AG04450 (cell line): ENCODE results near the gene SAPCD2. TPM values are rescaled to one million over a fixed set of nuclear protein-coding genes. Genes with fewer than 3 reads are reported as not detected.

ENCODE experiments used
- CTCF ChIA-PET: fragments of 300-600, 350-600 bp; formaldehyde crosslinking; extraction: SDS; loops from one replicate; lab custom pipeline; 2022; ENCODE audit warnings: antibody characterized with exemption, inconsistent platforms; lab: Charles Lee
- POLR2A ChIA-PET: fragments of 350-600 bp; formaldehyde crosslinking; extraction: SDS; loops from one replicate; lab custom pipeline; 2021; ENCODE audit warnings: antibody characterized with exemption, inconsistent platforms; lab: Yijun Ruan, JAX
- DNase-seq: peaks from one replicate; pipeline ENCODE4 v3.0.0-alpha.2; 2011; ENCODE audit warnings: low read depth, low spot score
- H3K27ac ChIP-seq: one replicate; pipeline ENCODE4 v1.5.1; 2012; ENCODE audit warnings: low read depth, low read length, control low read depth
- H3K27me3 ChIP-seq: one replicate; pipeline ENCODE4 v1.6.0; 2012; ENCODE audit warnings: low read length; ENCODE audit not compliant: control insufficient read depth, insufficient read depth
- H3K4me3 ChIP-seq: 2 replicates; pipeline ENCODE4 v1.5.1; 2011; ENCODE audit warnings: mild to moderate bottlenecking, low read depth, low read length, control low read depth
- H3K9me3 ChIP-seq: 2 replicates; pipeline ENCODE4 v1.5.1; 2012; ENCODE audit warnings: low read length; ENCODE audit not compliant: control insufficient read depth, insufficient read depth
- polyA plus RNA-seq: library from polyadenylated mRNA; depleted of rRNA; stranded (reverse); fragments of >200 nt; gene quantifications from 2 replicates; pipeline ENCODE4 v1.2.3, GENCODE V29; 2011
- TF ChIP-seq, protein P1 (sequence below): IDR thresholded peaks from 2 replicates; pipeline ENCODE4 v1.5.1; 2011; ENCODE audit warnings: low read depth, low read length, control low read depth, inconsistent platforms

SAPCD2 gene
- polyA plus RNA-seq, 1 experiment = 1.5 TPM

DNA sequence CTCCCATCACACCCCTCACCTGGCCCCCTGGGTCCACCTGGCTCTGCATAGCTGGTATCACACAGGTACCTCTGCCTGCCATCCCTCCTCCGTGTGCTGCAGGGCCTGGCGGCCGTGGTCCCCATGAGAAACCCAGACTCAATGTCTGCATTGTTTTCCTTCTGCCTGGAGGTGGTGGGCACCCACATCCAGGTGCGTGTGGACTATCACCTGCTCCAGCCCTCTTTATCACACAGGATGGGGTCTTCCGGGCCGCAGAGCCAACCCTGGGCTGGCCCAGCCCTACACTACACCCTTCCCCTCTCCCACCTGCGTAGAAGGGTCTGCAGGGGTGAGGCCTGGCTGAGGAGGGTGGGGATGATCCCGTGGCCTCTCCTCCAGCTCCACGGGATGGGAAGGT, 31.4 kb downstream of the SAPCD2 start:
- no peaks in the 10 kb centered on the region; the same call in 1 of the 2 replicates for H3K9me3 ChIP-seq
- TF ChIP-seq, protein P1, sequence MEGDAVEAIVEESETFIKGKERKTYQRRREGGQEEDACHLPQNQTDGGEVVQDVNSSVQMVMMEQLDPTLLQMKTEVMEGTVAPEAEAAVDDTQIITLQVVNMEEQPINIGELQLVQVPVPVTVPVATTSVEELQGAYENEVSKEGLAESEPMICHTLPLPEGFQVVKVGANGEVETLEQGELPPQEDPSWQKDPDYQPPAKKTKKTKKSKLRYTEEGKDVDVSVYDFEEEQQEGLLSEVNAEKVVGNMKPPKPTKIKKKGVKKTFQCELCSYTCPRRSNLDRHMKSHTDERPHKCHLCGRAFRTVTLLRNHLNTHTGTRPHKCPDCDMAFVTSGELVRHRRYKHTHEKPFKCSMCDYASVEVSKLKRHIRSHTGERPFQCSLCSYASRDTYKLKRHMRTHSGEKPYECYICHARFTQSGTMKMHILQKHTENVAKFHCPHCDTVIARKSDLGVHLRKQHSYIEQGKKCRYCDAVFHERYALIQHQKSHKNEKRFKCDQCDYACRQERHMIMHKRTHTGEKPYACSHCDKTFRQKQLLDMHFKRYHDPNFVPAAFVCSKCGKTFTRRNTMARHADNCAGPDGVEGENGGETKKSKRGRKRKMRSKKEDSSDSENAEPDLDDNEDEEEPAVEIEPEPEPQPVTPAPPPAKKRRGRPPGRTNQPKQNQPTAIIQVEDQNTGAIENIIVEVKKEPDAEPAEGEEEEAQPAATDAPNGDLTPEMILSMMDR = no peak
- DNase-seq = no peak
- CTCF ChIA-PET = interaction anchor here (1.3 kb wide), 1 partner anchor 25 kb away, joined by 3 read pairs; no protein-coding TSS in a partner anchor
- POLR2A ChIA-PET = no interaction called here
- H3K4me3 ChIP-seq = no peak overlapping the region
- H3K27me3 ChIP-seq = no peaks in the 10 kb centered on the region
- no peak overlapping the region for H3K27ac ChIP-seq

- ChIA-PET CTCF (interaction anchor here (0.6 to 5.1 kb wide), 3 partner anchors 33 to 250 kb away, joined by 3 to 105 read pairs (median 31); partner anchors contain the start of gene SAPCD2), POLR2A (no interaction called here)
- TF ChIP-seq, protein P1 = no peak
- Histone ChIP-seq H3K4me3 (no peak overlapping the region), H3K27me3 (no peaks in the 10 kb centered on the region), H3K9me3 (no peaks in the 10 kb centered on the region; the same call in 1 of the 2 replicates), H3K27ac (no peak overlapping the region)
- DNase-seq = no peak
Observed at GRCh38 chr9:137037483-137037882, 32.9 kb downstream of the SAPCD2 start.

- TF ChIP-seq, protein P1 = no peak
- no peak overlapping the region for H3K27ac ChIP-seq
- H3K9me3 ChIP-seq = no peaks in the 10 kb centered on the region; the same call in 1 of the 2 replicates
- H3K27me3 ChIP-seq = no peaks in the 10 kb centered on the region
- DNase-seq = no peak
- POLR2A ChIA-PET = no interaction called here
- CTCF ChIA-PET = interaction anchor here (3.7 to 5.1 kb wide), 2 partner anchors 90 to 250 kb away, joined by 31 to 105 read pairs; no protein-coding TSS in a partner anchor
- no peak overlapping the region for H3K4me3 ChIP-seq
Observed at GRCh38 chr9:137037035-137037434, 33.3 kb downstream of the SAPCD2 start.

DNA sequence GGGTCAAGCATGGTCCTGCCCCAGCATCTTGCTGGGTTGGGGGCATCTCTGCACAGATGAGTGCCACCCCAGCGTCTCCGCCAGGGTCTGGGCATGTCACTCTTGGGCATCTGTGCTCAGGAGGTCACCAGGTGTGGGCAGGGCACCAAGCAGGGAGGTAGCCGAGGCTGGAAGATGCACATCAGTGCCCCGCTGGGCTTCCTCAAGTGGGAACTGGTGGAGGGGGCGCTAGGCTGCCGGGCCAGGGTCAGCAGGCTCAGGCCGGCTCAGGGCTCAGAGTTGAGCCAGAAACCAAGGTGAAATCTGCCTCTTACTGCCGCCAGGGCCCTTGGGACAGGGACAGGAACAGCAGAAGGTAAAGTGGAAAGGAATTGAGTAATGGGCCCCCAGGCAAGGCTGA, 34.4 kb downstream of the SAPCD2 start:
- POLR2A ChIA-PET = interaction anchor here (2.0 kb wide), 1 partner anchor 88 kb away, joined by 10 read pairs; no protein-coding TSS in a partner anchor
- Histone ChIP-seq H3K4me3 (no peak overlapping the region), H3K27me3 (no peaks in the 10 kb centered on the region), H3K9me3 (no peaks in the 10 kb centered on the region; the same call in 1 of the 2 replicates), H3K27ac (no peak overlapping the region)
- CTCF ChIA-PET = interaction anchor here (0.6 to 5.1 kb wide), 21 partner anchors 8 to 258 kb away, joined by 3 to 105 read pairs (median 5); partner anchors contain the start of genes AJM1, CLIC3, LCN12 and NPDC1
- TF ChIP-seq, protein P1 = no peak
- no peak for DNase-seq

DNA sequence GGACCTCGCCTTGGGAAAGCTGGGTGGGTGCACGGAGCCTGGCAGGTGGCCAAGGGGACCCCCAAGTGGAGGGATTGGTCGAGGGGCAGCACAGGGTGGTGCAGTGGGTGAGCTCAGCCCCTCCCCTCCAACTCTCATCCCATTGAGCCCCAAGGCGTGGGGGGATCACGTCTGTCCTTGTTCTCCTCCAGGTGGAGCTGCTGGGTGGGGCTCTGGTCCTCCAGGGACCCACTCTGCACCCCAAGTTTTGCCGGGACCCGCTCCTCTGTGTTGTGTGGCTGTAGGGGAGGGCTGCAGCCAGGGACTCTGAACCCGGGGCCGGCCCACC, 34.9 kb downstream of the SAPCD2 start:
- Histone ChIP-seq H3K4me3 (no peak overlapping the region), H3K9me3 (no peaks in the 10 kb centered on the region; the same call in 1 of the 2 replicates), H3K27me3 (no peaks in the 10 kb centered on the region), H3K27ac (no peak overlapping the region)
- DNase-seq = no peak
- TF ChIP-seq, protein P1 = no peak
- ChIA-PET POLR2A (interaction anchor here (2.0 kb wide), 1 partner anchor 87 kb away, joined by 10 read pairs; no protein-coding TSS in a partner anchor), CTCF (interaction anchor here (0.5 to 5.1 kb wide), 29 partner anchors 9 to 258 kb away, joined by 3 to 105 read pairs (median 5); partner anchors contain the start of genes AJM1, CLIC3, LCN12 and MAN1B1)
